ENCODE results near the gene SAP130. TPM values are rescaled to one million over a fixed set of nuclear protein-coding genes. Genes with fewer than 3 reads are reported as not detected.

Gene SAP130
- polyA plus RNA-seq, 1 donor, result 11.8 TPM

- DNase-seq (ENCODE audit: low read depth), result no peak
Observed at GRCh38 chr2:127893494-127893893, 134.4 kb downstream of the SAP130 start.

- DNase-seq (ENCODE audit: low read depth), result no peak
Observed at GRCh38 chr2:127893033-127893432, 134.8 kb downstream of the SAP130 start.

DNA sequence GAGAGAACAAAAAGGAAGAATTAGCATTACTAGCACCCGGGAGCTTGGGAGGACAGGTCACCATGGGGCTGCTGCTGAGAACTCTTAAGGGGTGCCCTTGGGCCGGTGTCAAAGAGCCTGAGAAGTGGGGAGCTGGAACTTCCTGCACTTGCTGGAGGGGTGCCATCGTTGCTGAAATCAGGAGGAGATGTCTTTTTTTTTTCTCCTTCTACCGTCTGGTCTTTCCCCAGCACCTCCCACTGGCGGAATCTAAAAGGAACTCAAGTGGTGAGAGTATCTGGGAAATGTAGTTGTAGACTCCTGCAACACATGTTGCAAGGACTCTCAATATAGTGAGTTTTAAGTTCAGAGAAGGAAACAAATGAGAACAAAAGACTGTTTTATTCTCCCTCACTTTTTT is 136.0 kb downstream of the SAP130 start:
- no peak for DNase-seq (ENCODE audit: low read depth)

Other genes starting within 250 kb of the SAP130 start
- gene WDR33, start 216.9 kb downstream of the SAP130 start, polyA plus RNA-seq (ENCODE audit: insufficient read length), result 29.3 TPM
- gene POLR2D, start 169.9 kb downstream of the SAP130 start, polyA plus RNA-seq (ENCODE audit: insufficient read length), result 45.8 TPM
- 13.5 TPM for gene AMMECR1L, start 142.1 kb downstream of the SAP130 start, polyA plus RNA-seq (ENCODE audit: insufficient read length)
- 25.3 TPM for gene UGGT1, start 63.1 kb upstream of the SAP130 start, polyA plus RNA-seq (ENCODE audit: insufficient read length)

Measured in forelimb muscle (tissue), 1 donor.